ENCODE measurements around the gene PIP4K2A.
"Not testable (repeated sequence)": the region's sequence is repeated elsewhere in the genome, so short reads cannot be mapped to it uniquely, and the experiment has no call there.

Gene PIP4K2A

DNA sequence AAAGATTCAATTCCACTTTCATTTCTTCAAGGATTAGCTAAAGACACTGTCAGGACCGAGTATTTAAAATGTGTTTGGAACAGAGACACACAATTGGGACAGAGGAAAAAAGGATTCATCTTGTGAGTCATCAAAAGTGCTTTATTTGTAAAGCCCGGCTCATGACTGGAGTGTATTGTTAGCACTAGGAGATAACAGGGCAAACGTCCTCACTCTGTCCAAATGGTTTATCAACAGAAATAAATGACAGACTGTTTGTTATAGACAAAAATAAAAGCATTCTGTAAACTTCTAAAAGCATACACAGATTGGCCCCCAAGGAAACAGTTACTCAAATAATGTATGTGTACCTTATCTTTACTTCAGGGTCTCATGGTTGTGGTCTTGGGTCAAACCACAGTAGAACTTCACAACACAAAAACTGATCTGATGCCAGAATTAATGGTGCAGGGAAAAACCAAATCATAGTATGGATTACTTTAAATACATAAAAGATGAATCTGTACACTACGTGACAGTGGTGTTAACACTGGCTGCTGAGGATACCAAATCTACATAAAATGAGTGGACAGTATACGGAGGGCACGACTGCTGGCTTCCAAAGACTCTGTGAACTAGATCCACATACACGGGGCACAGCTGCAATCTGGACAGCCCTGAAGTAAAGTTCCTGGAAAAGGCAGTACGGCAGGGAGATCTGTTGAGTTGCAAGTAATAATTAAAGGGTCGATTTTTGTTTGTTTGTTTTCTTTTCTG, 179.4 kb downstream of the PIP4K2A start:
- H3K4me3 Mint-ChIP-seq: no peak overlapping the region
- ATAC-seq (replicated peaks; ENCODE audit: extremely low read depth, poor library complexity, severe bottlenecking): no peak

DNA sequence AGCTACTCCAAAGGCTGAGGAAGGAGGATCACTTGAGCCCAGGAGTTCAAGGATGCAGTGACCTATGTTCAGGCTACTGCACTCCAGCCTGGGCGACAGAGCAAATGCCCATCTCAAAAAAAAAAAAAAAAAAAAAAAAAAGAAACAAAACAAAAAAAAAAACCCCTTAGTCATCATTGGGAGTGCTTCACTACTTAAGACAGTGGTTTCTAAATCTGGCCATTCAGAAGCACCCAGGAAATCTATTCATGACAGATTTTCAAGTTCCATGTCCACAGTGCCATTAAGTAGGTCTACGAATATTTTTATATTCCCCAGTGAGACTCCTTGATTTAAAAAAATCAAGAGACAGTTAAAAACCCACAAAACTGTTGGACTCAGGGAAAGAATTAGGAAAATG, 182.9 kb downstream of the PIP4K2A start:
- Mint-ChIP-seq H3K9me3 (no peaks in the 10 kb centered on the region), H3K4me1 (no peaks in the 10 kb centered on the region), H3K27ac (ENCODE audit: low read depth) (no peak overlapping the region), H3K36me3 (ENCODE audit: insufficient read depth) (peaks cover 24% of the 10 kb centered on the region), H3K27me3 (no peaks in the 10 kb centered on the region), H3K4me3 (no peak overlapping the region)
- ATAC-seq (replicated peaks; ENCODE audit: extremely low read depth, poor library complexity, severe bottlenecking) (no peak), DNase-seq (ENCODE audit: low spot score in 2 of 2) (no peak)

More for the DNA sequence above, 179.4 kb downstream of the PIP4K2A start:
- no peak for DNase-seq (ENCODE audit: low spot score in 2 of 2)
- H3K9me3 Mint-ChIP-seq: no peaks in the 10 kb centered on the region
- peaks cover 49% of the 10 kb centered on the region for H3K36me3 Mint-ChIP-seq (ENCODE audit: insufficient read depth)
- no peaks in the 10 kb centered on the region for H3K27me3 Mint-ChIP-seq
- no peak overlapping the region for H3K27ac Mint-ChIP-seq (ENCODE audit: low read depth)
- H3K4me1 Mint-ChIP-seq: peaks cover 6% of the 10 kb centered on the region

DNA sequence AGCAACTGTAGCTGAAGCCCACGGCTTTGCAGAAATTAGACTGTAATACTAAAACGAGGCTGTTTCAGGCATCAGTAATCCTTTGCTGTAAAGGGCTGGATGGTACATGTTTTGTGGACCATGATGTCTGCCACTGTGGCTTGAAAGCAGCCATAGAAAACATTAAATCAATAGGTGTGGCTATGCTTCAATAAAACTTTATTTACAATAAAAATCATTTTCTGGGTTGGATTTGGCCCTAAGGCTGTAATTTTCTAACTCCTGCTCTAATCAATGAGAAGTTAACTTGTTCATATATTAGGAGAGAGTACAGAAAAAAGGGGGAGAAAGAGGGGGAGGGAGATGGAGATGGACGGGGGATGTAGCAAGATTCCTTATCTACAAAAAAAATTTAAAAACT, 183.4 kb downstream of the PIP4K2A start:
- H3K27ac Mint-ChIP-seq (ENCODE audit: low read depth): no peak overlapping the region
- ATAC-seq (replicated peaks; ENCODE audit: extremely low read depth, poor library complexity, severe bottlenecking) (no peak), DNase-seq (ENCODE audit: low spot score in 2 of 2) (no peak)
- no peaks in the 10 kb centered on the region for H3K27me3 Mint-ChIP-seq
- H3K4me3 Mint-ChIP-seq: no peak overlapping the region
- H3K4me1 Mint-ChIP-seq: no peaks in the 10 kb centered on the region
- peaks cover 21% of the 10 kb centered on the region for H3K36me3 Mint-ChIP-seq (ENCODE audit: insufficient read depth)
- no peaks in the 10 kb centered on the region for H3K9me3 Mint-ChIP-seq

DNA sequence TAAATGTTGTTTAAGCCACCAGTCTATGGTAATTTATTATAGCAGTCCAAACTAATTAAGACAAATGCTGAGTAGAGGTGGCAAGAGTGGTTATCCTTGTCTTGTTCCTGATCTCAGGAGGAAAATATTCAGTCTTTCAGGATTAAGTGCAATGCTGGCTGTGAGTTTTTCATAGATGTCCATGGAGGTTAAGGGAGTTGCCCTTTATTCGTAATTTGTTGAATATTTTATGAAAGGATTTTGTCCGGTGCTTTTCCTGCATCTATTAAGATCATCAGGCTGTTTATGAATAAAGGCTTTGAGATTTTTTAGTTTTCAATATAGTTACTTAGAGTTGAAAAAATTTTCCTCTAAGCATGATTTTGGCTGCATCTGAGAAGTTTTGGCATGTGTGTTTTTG, 186.9 kb downstream of the PIP4K2A start:
- Mint-ChIP-seq H3K27me3 (peaks cover 16% of the 10 kb centered on the region), H3K9me3 (peaks cover 19% of the 10 kb centered on the region), H3K27ac (ENCODE audit: low read depth) (no peak overlapping the region), H3K36me3 (ENCODE audit: insufficient read depth) (peaks cover 14% of the 10 kb centered on the region), H3K4me3 (no peak overlapping the region), H3K4me1 (no peaks in the 10 kb centered on the region)
- DNase-seq (ENCODE audit: low spot score in 2 of 2) (no peak), ATAC-seq (replicated peaks; ENCODE audit: extremely low read depth, poor library complexity, severe bottlenecking) (no peak)

DNA sequence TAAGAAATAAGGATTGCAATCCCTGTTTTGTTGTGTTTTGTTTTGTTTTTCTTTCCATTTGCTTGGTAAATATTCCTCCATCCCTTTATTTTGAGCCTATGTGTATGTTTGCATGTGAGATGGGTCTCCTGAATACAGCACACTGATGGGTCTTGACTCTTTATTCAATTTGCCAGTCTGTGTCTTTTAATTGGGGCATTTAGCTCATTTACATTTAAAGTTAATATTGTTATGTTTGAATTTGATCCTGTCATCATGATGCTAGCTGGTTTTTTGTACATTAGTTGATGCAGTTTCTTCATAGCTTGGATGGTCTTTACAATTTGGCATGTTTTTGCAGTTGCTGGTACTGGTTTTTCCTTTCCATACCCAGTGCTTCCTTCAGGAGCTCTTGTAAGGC, 190.0 kb downstream of the PIP4K2A start:
- H3K4me1 Mint-ChIP-seq; H3K27ac Mint-ChIP-seq (ENCODE audit: low read depth); H3K36me3 Mint-ChIP-seq (ENCODE audit: insufficient read depth); DNase-seq (ENCODE audit: low spot score in 2 of 2); ATAC-seq (replicated peaks; ENCODE audit: extremely low read depth, poor library complexity, severe bottlenecking); H3K4me3 Mint-ChIP-seq: not testable (repeated sequence)
- Mint-ChIP-seq H3K9me3 (peaks cover 19% of the 10 kb centered on the region), H3K27me3 (peaks cover 23% of the 10 kb centered on the region)

DNA sequence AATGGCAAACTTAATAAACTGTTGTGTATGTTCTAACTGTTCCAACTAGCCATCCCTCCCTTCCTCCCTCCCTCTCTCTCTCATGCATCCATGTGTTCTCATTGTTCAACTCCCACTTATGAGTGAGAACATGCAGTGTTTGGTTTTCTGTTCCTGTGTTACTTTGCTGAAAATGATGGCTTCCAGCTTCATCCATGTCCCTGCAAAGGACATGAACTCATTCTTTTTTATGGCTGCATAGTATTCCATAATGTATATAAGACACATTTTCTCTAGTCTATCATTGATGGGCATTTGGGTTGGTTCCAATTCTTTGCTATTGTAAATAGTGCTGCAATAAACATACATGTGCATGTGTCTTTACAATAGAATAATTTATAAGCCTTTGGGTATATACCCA, 193.7 kb downstream of the PIP4K2A start:
- H3K4me1 Mint-ChIP-seq; H3K27ac Mint-ChIP-seq (ENCODE audit: low read depth): not testable (repeated sequence)
- peaks cover 19% of the 10 kb centered on the region for H3K9me3 Mint-ChIP-seq

DNA sequence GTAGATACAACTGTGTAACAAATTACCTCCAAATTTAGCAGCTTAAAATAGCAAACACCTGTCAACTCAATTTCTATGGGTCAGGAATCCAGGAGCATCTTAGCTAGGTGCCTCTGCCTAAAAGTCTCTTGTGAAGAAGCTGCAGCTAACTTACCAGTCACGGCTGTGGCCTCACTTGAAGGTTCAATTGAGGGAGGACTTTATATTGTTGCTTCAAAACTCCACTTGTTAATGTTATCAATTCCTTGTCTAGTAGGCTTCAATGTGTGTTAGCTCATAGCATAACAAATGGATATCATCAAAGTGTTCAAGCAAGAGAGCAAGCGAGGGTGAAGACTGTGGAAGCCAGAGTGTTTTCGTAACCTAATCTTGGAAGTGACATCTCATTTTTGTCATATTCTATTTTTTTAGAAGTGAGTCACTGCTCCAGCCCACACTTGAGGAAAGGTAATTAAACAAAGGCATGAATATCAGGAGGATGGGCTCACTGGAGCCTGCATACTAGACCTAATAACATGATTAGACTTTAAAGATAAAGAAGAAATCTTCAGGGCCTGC, 196.1 kb downstream of the PIP4K2A start:
- H3K9me3 Mint-ChIP-seq: peaks cover under 1% of the 10 kb centered on the region
- H3K4me3 Mint-ChIP-seq: no peak overlapping the region
- H3K36me3 Mint-ChIP-seq (ENCODE audit: insufficient read depth): no peaks in the 10 kb centered on the region
- no peak overlapping the region for H3K27ac Mint-ChIP-seq (ENCODE audit: low read depth)
- H3K4me1 Mint-ChIP-seq: no peaks in the 10 kb centered on the region
- H3K27me3 Mint-ChIP-seq: peaks cover 29% of the 10 kb centered on the region
- DNase-seq (ENCODE audit: low spot score in 2 of 2): no peak
- no peak for ATAC-seq (replicated peaks; ENCODE audit: extremely low read depth, poor library complexity, severe bottlenecking)

More for the DNA sequence above, 193.7 kb downstream of the PIP4K2A start:
- H3K36me3 Mint-ChIP-seq (ENCODE audit: insufficient read depth); ATAC-seq (replicated peaks; ENCODE audit: extremely low read depth, poor library complexity, severe bottlenecking); H3K4me3 Mint-ChIP-seq; DNase-seq (ENCODE audit: low spot score in 2 of 2): not testable (repeated sequence)
- peaks cover 25% of the 10 kb centered on the region for H3K27me3 Mint-ChIP-seq

DNA sequence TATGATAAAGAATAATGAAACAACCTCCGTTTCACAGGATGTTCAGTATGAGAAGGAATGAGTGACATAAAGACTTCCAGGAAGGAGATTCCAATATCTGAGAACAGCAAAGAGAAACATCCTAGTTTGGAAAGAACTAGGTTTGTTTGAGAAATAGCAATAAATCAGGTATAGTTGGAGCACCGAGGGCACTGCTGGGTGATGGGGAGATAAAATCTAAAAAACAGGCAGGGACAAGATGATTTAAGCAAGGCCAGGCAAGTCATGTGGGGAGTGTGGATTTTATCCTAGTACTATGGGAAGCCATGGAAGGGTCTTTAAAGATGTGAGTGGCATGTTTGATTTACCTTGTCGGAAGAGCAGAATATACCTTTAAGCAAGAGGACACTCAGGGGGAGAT, 199.4 kb downstream of the PIP4K2A start:
- H3K36me3 Mint-ChIP-seq (ENCODE audit: insufficient read depth): no peaks in the 10 kb centered on the region
- no peak overlapping the region for H3K4me3 Mint-ChIP-seq
- no peaks in the 10 kb centered on the region for H3K4me1 Mint-ChIP-seq
- H3K27ac Mint-ChIP-seq (ENCODE audit: low read depth): no peak overlapping the region
- peaks cover 42% of the 10 kb centered on the region for H3K27me3 Mint-ChIP-seq
- no peaks in the 10 kb centered on the region for H3K9me3 Mint-ChIP-seq
- no peak for DNase-seq (ENCODE audit: low spot score in 2 of 2)
- ATAC-seq (replicated peaks; ENCODE audit: extremely low read depth, poor library complexity, severe bottlenecking): no peak

DNA sequence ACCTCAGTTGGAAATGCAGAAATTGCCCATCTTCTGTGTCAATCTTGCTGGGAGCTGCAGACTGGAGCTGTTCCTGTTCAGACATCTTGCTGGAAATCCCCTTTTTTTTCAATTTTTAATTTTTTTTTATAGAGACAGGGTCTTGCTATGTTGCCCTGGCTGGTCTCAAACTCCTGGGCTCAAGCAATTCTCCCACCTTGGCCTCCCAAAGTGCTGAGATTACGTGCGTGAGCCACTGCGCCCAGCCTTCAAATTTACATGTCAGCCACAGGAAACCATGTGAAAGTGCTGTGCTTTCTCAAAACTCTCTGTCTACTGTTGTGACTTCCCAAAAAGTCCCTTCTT, 200.0 kb downstream of the PIP4K2A start:
- H3K9me3 Mint-ChIP-seq; ATAC-seq (replicated peaks; ENCODE audit: extremely low read depth, poor library complexity, severe bottlenecking); DNase-seq (ENCODE audit: low spot score in 2 of 2); H3K4me3 Mint-ChIP-seq; H3K27ac Mint-ChIP-seq (ENCODE audit: low read depth); H3K4me1 Mint-ChIP-seq; H3K36me3 Mint-ChIP-seq (ENCODE audit: insufficient read depth): not testable (repeated sequence)
- peaks cover 42% of the 10 kb centered on the region for H3K27me3 Mint-ChIP-seq

DNA sequence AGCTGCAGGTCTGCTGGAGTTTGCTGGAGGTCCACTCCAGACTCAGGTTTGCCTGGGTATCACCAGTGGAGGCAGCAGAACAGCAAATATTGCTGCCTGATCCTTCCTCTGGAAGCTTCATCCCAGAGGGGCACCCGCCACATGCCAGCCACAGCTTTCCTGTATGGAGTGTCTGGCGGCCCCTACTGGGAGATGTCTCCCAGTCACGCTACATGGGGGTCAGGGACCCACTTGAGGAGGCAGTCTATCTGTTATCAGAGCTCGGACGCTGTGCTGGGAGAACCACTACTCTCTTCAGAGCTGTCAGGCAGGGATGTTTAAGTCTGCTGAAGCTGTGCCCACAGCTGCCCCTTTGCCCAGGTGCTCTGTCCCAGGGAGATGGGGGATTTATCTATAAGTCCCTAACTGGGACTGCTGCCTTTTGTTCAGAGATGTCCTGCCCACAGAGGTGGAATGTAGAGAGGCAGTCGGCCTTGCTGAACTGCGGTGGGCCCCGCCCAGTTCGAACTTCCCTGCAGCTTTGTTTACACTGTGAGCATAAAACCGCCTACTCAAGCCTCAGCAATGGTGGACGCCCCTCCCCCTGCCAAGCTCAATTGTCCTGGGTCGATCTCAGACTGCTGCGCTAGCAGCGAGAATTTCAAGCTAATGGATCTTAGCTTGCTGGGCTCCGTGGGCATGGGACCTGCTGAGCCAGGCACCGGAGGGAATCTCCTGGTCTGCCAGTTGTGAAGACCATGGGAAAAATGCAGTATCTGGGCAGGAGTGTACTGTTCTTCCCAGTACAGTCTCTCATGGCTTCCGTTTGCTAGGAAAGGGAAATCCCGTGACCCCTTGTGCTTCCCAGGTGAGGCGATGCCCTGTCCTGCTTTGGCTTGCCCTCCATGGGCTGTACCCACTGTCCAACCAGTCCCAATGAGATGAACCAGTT, 200.6 kb downstream of the PIP4K2A start:
- not testable (repeated sequence) for H3K4me1 Mint-ChIP-seq; H3K9me3 Mint-ChIP-seq; H3K36me3 Mint-ChIP-seq (ENCODE audit: insufficient read depth); ATAC-seq (replicated peaks; ENCODE audit: extremely low read depth, poor library complexity, severe bottlenecking); DNase-seq (ENCODE audit: low spot score in 2 of 2); H3K4me3 Mint-ChIP-seq; H3K27ac Mint-ChIP-seq (ENCODE audit: low read depth)
- H3K27me3 Mint-ChIP-seq: peaks cover 42% of the 10 kb centered on the region

DNA sequence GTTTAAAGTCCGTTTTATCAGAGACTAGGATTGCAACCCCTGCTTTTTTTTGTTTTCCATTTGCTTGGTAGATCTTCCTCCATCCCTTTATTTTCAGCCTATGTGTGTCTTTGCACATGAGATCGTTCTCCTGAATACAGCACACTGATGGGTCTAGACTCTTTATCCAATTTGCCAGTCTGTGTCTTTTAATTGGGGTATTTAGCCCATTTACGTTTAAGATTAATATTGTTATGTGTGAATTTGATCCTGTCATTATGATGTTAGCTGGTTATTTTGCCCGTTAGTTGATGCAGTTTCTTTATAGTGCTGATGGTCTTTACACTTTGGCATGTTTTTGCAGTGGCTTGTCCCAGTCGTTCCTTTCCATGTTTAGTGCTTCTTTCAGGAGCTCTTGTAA, 202.4 kb downstream of the PIP4K2A start:
- not testable (repeated sequence) for ATAC-seq (replicated peaks; ENCODE audit: extremely low read depth, poor library complexity, severe bottlenecking); H3K27ac Mint-ChIP-seq (ENCODE audit: low read depth); H3K9me3 Mint-ChIP-seq; H3K4me1 Mint-ChIP-seq; DNase-seq (ENCODE audit: low spot score in 2 of 2); H3K36me3 Mint-ChIP-seq (ENCODE audit: insufficient read depth); H3K4me3 Mint-ChIP-seq
- H3K27me3 Mint-ChIP-seq: peaks cover 42% of the 10 kb centered on the region

DNA sequence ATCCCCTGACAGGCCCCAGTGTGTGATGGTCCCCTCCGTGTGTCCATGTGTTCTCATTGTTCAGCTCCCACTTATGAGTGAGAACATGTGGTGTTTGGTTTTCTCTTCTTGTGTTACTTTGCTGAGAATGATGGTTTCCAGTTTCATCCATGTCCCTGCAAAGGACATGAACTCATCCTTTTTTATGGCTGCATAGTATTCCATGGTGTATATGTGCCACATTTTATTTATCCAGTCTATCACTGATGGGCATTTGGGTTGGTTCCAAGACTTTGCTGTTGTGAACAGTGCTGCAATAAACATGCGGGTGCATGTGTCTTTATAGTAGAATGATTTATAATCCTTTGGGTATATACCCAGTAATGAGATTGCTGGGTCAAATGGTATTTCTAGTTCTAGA, 206.2 kb downstream of the PIP4K2A start:
- H3K27ac Mint-ChIP-seq (ENCODE audit: low read depth); H3K9me3 Mint-ChIP-seq; H3K4me3 Mint-ChIP-seq; ATAC-seq (replicated peaks; ENCODE audit: extremely low read depth, poor library complexity, severe bottlenecking); DNase-seq (ENCODE audit: low spot score in 2 of 2); H3K36me3 Mint-ChIP-seq (ENCODE audit: insufficient read depth): not testable (repeated sequence)
- Mint-ChIP-seq H3K27me3 (peaks cover 27% of the 10 kb centered on the region), H3K4me1 (peaks cover 14% of the 10 kb centered on the region)

Measured in central memory CD8-positive, alpha-beta T cell (primary cell).